HG03342 (cell line): ENCODE data around the gene CYP21A2.
"Not testable (repeated sequence)": the region's sequence is repeated elsewhere in the genome, so short reads cannot be mapped to it uniquely, and the experiment has no call there.

Experiments used
- ATAC-seq: cut with Tn5 transposase; IDR thresholded peaks from one replicate; pipeline ENCODE4 v1.9.1; 2021; ENCODE audit warnings: mild to moderate bottlenecking, moderate library complexity; ENCODE audit not compliant: unreplicated experiment

The CYP21A2 gene

GRCh38 chr6:32029553-32029952 is 8.7 kb upstream of the CYP21A2 start:
- ATAC-seq, result not testable (repeated sequence)

GRCh38 chr6:32035283-32036013 is 2.8 kb upstream of the CYP21A2 start:
- ATAC-seq, result not testable (repeated sequence)

GRCh38 chr6:32037136-32037535 is 1.1 kb upstream of the CYP21A2 start:
- not testable (repeated sequence) for ATAC-seq

GRCh38 chr6:32038878-32039277 is 663 bp downstream of the CYP21A2 start:
- not testable (repeated sequence) for ATAC-seq

GRCh38 chr6:32039321-32040274 is 1.4 kb downstream of the CYP21A2 start:
- ATAC-seq, result not testable (repeated sequence)

- ATAC-seq, result not testable (repeated sequence)
Observed at GRCh38 chr6:32040299-32041049, 2.3 kb downstream of the CYP21A2 start.

- ATAC-seq, result not testable (repeated sequence)
Observed at GRCh38 chr6:32041050-32041321, 2.8 kb downstream of the CYP21A2 start.

GRCh38 chr6:32041385-32041784 is 3.2 kb downstream of the CYP21A2 start:
- ATAC-seq, result not testable (repeated sequence)

- ATAC-seq, result not testable (repeated sequence)
Observed at GRCh38 chr6:32042276-32042675, 4.1 kb downstream of the CYP21A2 start.

GRCh38 chr6:32043589-32044380 is 5.6 kb downstream of the CYP21A2 start:
- not testable (repeated sequence) for ATAC-seq

- not testable (repeated sequence) for ATAC-seq
Observed at GRCh38 chr6:32044916-32045315, 6.7 kb downstream of the CYP21A2 start.

- no peak for ATAC-seq
Observed at GRCh38 chr6:32045811-32046449, 7.7 kb downstream of the CYP21A2 start.

- no peak for ATAC-seq
Observed at GRCh38 chr6:32046450-32047083, 8.4 kb downstream of the CYP21A2 start.

GRCh38 chr6:32047084-32047478 is 8.9 kb downstream of the CYP21A2 start:
- ATAC-seq, result no peak

- no peak for ATAC-seq
Observed at GRCh38 chr6:32047539-32047854, 9.3 kb downstream of the CYP21A2 start.

- ATAC-seq, result no peak
Observed at GRCh38 chr6:32047855-32048766, 9.9 kb downstream of the CYP21A2 start.

- ATAC-seq, result not testable (repeated sequence)
Observed at GRCh38 chr6:32049149-32049548, 10.9 kb downstream of the CYP21A2 start.

GRCh38 chr6:32049736-32050135 is 11.5 kb downstream of the CYP21A2 start:
- ATAC-seq, result not testable (repeated sequence)

GRCh38 chr6:32050562-32050961 is 12.3 kb downstream of the CYP21A2 start:
- ATAC-seq, result no peak
